Esophagus (tissue), 2 donors: ENCODE results near the gene GJE1. TPM values are rescaled to one million over a fixed set of nuclear protein-coding genes. Genes with fewer than 3 reads are reported as not detected.
"Not testable (repeated sequence)": the region's sequence is repeated elsewhere in the genome, so short reads cannot be mapped to it uniquely, and the experiment has no call there.

Experiments used
- H3K27ac ChIP-seq, 2 donors: one replicate each; pipeline ENCODE4 v1.5.1; 2013; ENCODE audit warnings: low read depth in 2 of 2, mild to moderate bottlenecking in 2 of 2, inconsistent platforms in 1 of 2, low read length in 1 of 2, moderate library complexity in 1 of 2
- H3K27me3 ChIP-seq, 2 donors: one replicate each; pipeline ENCODE4 v1.6.1; 2013; ENCODE audit warnings: low read length in 2 of 2, control low read depth in 1 of 2, mild to moderate bottlenecking in 1 of 2; ENCODE audit not compliant: insufficient read depth in 2 of 2, control insufficient read depth in 1 of 2
- H3K36me3 ChIP-seq, 2 donors: one replicate each; pipeline ENCODE4 v1.6.1; 2013; ENCODE audit warnings: low read length in 1 of 2; ENCODE audit not compliant: control insufficient read depth in 2 of 2, insufficient read depth in 2 of 2
- H3K4me1 ChIP-seq, 2 donors: one replicate each; pipeline ENCODE4 v1.6.1; 2013; ENCODE audit warnings: low read length in 1 of 2; ENCODE audit not compliant: control insufficient read depth in 2 of 2, insufficient read depth in 2 of 2
- H3K4me3 ChIP-seq, 2 donors: one replicate each; pipeline ENCODE4 v1.5.1; 2013; ENCODE audit warnings: low read length in 2 of 2, mild to moderate bottlenecking in 2 of 2, low read depth in 1 of 2, moderate library complexity in 1 of 2
- H3K9me3 ChIP-seq, 2 donors: one replicate each; pipeline ENCODE4 v1.6.1; 2013; ENCODE audit warnings: mild to moderate bottlenecking in 2 of 2, low read depth in 1 of 2, low read length in 1 of 2, moderate library complexity in 1 of 2; ENCODE audit not compliant: control insufficient read depth in 2 of 2, insufficient read depth in 1 of 2
- WGBS, 2 donors: extraction: QIAGEN DNeasy Blood & Tissue Kit; methylation state at CpG; one replicate each; pipeline ENCODE4 v1.1.7; 2013; 5-methylcytosine and 5-hydroxymethylcytosine counted together
- polyA plus RNA-seq, 2 donors: library from polyadenylated mRNA; stranded (reverse); fragments of 200-250 nt; gene quantifications; one replicate each; pipeline ENCODE4 v1.2.3, GENCODE V29; 2013
- donor health status: healthy with polysubstance abuse.
- donor health status: Bipolar disorder and iron deficiency.

The GJE1 gene
- polyA plus RNA-seq, 2 donors: not detected

DNA sequence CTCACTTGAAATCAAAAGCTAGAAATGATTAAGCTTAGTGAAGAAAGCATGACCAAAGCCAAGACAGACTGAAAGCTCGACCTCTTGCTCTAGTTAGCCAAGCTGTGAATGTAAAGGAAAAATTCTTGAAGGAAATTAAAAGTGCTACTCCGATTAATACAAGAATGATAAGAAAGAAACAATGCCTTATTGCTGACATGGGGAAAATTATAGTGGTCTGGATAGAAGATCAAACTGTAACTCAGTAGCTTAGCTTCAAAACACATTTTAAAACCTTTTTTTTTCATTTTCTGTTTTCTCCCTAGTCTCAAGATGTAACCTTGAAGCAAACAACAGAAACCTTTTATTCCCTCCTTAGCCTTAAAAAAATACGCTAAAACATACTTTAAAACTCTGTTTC lies 11.4 kb upstream of the GJE1 start:
- no peaks in the 10 kb centered on the region for H3K27me3 ChIP-seq
- no peaks in the 10 kb centered on the region for H3K36me3 ChIP-seq
- H3K9me3 ChIP-seq: no peaks in the 10 kb centered on the region
- no peak overlapping the region for H3K4me3 ChIP-seq
- H3K4me1 ChIP-seq: no peaks in the 10 kb centered on the region
- 73 to 74% methylated on average over 3 of the region's 3 CpGs for WGBS, 2 donors
- H3K27ac ChIP-seq: no peak overlapping the region

GRCh38 chr6:142130814-142131213 lies 1.9 kb upstream of the GJE1 start:
- Histone ChIP-seq H3K27me3 (no peaks in the 10 kb centered on the region), H3K4me1 (no peaks in the 10 kb centered on the region), H3K27ac (no peak overlapping the region), H3K4me3 (no peak overlapping the region), H3K9me3 (no peaks in the 10 kb centered on the region), H3K36me3 (no peaks in the 10 kb centered on the region)
- WGBS, 2 donors: 77 to 86% methylated on average over 1 of the region's 1 CpG

- Histone ChIP-seq H3K4me1 (no peaks in the 10 kb centered on the region), H3K27ac (no peak overlapping the region), H3K36me3 (no peaks in the 10 kb centered on the region), H3K9me3 (no peaks in the 10 kb centered on the region), H3K27me3 (no peaks in the 10 kb centered on the region), H3K4me3 (no peak overlapping the region)
- WGBS, 2 donors: 34 to 38% methylated on average over 2 of the region's 2 CpGs
Observed at GRCh38 chr6:142138876-142139275, 6.2 kb downstream of the GJE1 start.

GRCh38 chr6:142141531-142141930 lies 8.8 kb downstream of the GJE1 start:
- not testable (repeated sequence) for H3K27me3 ChIP-seq, H3K4me3 ChIP-seq, H3K9me3 ChIP-seq, H3K4me1 ChIP-seq, H3K36me3 ChIP-seq, H3K27ac ChIP-seq
- WGBS, 2 donors: 88 to 92% methylated on average over 13 of the region's 13 CpGs

- Histone ChIP-seq H3K36me3 (no peaks in the 10 kb centered on the region), H3K27me3 (no peaks in the 10 kb centered on the region), H3K4me3 (peak within 1 kb of the TSS; percentile 89 to 99), H3K9me3 (no peaks in the 10 kb centered on the region), H3K4me1 (no peaks in the 10 kb centered on the region), H3K27ac (peak within 1 kb of the TSS; percentile 48 to 79)
- WGBS, 2 donors: 0% methylated on average over 38 of the region's 38 CpGs
Observed at GRCh38 chr6:142146828-142147662, 14.3 kb downstream of the GJE1 start, which contains the start of the genes NMBR and VTA1. TSS of gene NMBR (minus strand) at chr6:142147122. CDS start at chr6:142088658, 58,464 bp downstream. TSS of gene VTA1 (plus strand) at chr6:142147263. CDS start at chr6:142147288, 25 bp downstream.

GRCh38 chr6:142152746-142153145 lies 20.0 kb downstream of the GJE1 start:
- no peaks in the 10 kb centered on the region for H3K36me3 ChIP-seq
- H3K4me3 ChIP-seq: no peak overlapping the region
- no peaks in the 10 kb centered on the region for H3K9me3 ChIP-seq
- no peaks in the 10 kb centered on the region for H3K27me3 ChIP-seq
- no peak overlapping the region for H3K27ac ChIP-seq
- H3K4me1 ChIP-seq: no peaks in the 10 kb centered on the region

GRCh38 chr6:142153196-142153595 lies 20.5 kb downstream of the GJE1 start:
- WGBS, 2 donors: 42 to 44% methylated on average over 2 of the region's 2 CpGs
- Histone ChIP-seq H3K4me1 (no peaks in the 10 kb centered on the region), H3K9me3 (no peaks in the 10 kb centered on the region), H3K36me3 (no peaks in the 10 kb centered on the region), H3K27ac (no peak overlapping the region), H3K4me3 (no peak overlapping the region), H3K27me3 (no peaks in the 10 kb centered on the region)

DNA sequence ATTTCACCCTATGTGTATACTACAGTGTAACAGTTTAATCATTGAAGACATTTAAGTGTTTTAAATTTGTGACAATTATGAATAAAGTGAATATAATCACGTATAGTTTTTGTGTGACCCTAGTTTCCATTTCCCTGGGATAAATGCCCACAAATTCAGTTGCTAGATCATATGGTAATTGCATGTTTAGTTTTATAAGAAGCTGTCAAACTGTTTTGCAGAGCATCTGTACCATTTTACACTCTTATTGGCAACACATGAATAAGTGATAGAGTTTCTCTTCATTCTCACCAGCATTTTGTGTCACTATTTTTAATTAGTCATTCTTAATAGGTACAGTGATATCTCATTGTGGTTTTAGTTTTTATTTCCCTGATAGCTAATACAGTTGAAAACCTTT lies 21.6 kb downstream of the GJE1 start:
- 71 to 80% methylated on average over 1 of the region's 1 CpG for WGBS, 2 donors
- Histone ChIP-seq H3K27ac (no peak overlapping the region), H3K9me3 (no peaks in the 10 kb centered on the region), H3K4me3 (no peak overlapping the region), H3K27me3 (no peaks in the 10 kb centered on the region), H3K36me3 (no peaks in the 10 kb centered on the region), H3K4me1 (no peaks in the 10 kb centered on the region)

- Histone ChIP-seq H3K9me3 (no peaks in the 10 kb centered on the region), H3K4me3 (no peak overlapping the region), H3K36me3 (no peaks in the 10 kb centered on the region), H3K27ac (no peak overlapping the region), H3K4me1 (peaks cover 0 to under 1% of the 10 kb centered on the region in 2 donors), H3K27me3 (no peaks in the 10 kb centered on the region)
- 61 to 63% methylated on average over 3 of the region's 3 CpGs for WGBS, 2 donors
Observed at GRCh38 chr6:142155091-142155490, 22.4 kb downstream of the GJE1 start.
